Subcutaneous adipose tissue (tissue), 4 donors: ENCODE data around the gene LDB2. TPM values are rescaled to one million over a fixed set of nuclear protein-coding genes. Genes with fewer than 3 reads are reported as not detected.

ENCODE experiments used
- total RNA-seq, 4 donors: library from RNA; depleted of rRNA; stranded (reverse); fragments of >200 nt; gene quantifications; one replicate each; pipeline ENCODE4 v1.1.0, GENCODE V29; 2016
- TF ChIP-seq, protein P1 (sequence below): fragments of 450-650 bp; IDR thresholded peaks from one replicate; pipeline ENCODE4 v1.5.1; 2016; ENCODE audit warnings: low read depth, mild to moderate bottlenecking, control low read depth, antibody characterized with exemption, moderate library complexity

LDB2 gene
- total RNA-seq, 4 donors from 2014 or later = 19.0 to 122 (median 42.6) TPM

DNA sequence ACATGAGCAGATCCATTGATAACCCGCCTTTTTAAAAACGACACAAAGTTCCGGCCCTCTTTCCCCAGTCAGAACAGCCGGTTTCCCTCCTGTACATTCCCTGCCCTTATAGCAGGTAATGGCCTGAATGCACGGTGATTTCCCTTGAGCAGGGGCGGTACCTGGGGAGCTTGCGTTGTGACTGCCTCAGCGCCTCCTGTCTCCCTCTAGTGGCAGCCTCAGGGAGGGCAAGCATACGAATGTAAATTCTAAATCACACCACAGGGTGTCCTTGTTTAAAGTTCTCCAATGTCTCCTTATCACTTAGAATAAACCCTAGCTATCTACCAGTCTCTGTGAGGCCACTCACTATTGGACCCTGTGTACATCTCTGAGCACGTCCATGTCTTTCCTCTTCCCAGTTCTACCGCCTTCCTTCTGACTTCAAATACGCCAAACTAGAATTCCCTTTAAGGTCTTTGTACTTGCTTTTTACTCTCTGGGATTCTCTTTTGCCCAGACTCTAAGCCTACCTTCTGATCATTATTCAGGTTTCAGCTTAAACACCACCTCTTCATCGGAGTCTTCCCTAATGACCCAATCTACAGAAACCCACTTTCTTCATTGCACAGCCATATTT, 18.4 kb upstream of the LDB2 start:
- TF ChIP-seq, protein P1, sequence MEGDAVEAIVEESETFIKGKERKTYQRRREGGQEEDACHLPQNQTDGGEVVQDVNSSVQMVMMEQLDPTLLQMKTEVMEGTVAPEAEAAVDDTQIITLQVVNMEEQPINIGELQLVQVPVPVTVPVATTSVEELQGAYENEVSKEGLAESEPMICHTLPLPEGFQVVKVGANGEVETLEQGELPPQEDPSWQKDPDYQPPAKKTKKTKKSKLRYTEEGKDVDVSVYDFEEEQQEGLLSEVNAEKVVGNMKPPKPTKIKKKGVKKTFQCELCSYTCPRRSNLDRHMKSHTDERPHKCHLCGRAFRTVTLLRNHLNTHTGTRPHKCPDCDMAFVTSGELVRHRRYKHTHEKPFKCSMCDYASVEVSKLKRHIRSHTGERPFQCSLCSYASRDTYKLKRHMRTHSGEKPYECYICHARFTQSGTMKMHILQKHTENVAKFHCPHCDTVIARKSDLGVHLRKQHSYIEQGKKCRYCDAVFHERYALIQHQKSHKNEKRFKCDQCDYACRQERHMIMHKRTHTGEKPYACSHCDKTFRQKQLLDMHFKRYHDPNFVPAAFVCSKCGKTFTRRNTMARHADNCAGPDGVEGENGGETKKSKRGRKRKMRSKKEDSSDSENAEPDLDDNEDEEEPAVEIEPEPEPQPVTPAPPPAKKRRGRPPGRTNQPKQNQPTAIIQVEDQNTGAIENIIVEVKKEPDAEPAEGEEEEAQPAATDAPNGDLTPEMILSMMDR = no peak

DNA sequence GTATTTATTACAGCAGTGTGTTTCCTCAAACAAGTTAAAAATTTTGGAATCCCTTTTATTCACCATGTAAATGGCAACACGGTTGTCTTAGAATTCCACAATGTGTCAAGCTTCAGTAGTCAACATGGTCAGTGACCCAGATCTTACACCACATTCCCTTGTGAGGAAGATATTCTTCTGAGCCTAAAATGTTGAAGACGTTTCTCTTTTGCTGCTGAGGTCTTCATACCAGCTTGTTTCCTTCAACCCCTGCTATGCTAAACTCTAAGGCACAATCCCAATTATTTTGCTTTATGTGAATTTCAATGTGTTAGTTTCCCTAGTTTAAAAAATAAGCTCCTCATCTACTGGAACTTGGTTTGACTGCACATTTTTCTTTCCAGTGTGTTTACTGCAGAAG, 17.6 kb upstream of the LDB2 start:
- TF ChIP-seq, protein P1 = no peak

- TF ChIP-seq, protein P1 = no peak
These were observed 15.8 kb upstream of the LDB2 start for GRCh38 chr4:16914208-16914607.

- TF ChIP-seq, protein P1 = no peak
These were observed 14.5 kb upstream of the LDB2 start for GRCh38 chr4:16912896-16913295.

DNA sequence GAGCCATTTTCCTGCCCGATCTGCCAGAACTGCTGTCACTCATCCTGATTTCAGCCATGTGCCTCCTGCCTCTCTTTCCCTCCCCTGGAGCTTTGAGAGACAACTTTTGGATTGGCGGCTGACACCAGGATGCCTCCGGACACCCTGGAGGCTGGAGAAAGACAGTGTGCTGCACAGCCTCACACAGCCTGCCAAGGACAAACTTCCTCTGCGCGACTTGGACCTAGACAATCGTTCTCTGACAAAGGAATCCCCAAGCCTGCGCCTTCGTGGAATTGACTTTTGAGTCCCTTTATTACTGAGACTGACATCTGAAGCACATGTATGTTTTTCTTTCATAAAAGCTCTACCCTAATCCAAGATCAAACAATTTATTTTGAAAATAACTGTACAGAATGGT, 10.8 kb upstream of the LDB2 start:
- TF ChIP-seq, protein P1 = no peak

- TF ChIP-seq, protein P1 = no peak
These were observed 10.1 kb upstream of the LDB2 start for GRCh38 chr4:16908377-16909021.

- TF ChIP-seq, protein P1 = no peak
These were observed 1.9 kb upstream of the LDB2 start for GRCh38 chr4:16900325-16900724.
